RKO (cell line): Measurements from ENCODE around the gene POLR2E.

ENCODE experiments used
- DNase-seq: peaks from one replicate; pipeline ENCODE4 v3.0.0-alpha.2; 2016; ENCODE audit warnings: low spot score

Gene POLR2E

DNA sequence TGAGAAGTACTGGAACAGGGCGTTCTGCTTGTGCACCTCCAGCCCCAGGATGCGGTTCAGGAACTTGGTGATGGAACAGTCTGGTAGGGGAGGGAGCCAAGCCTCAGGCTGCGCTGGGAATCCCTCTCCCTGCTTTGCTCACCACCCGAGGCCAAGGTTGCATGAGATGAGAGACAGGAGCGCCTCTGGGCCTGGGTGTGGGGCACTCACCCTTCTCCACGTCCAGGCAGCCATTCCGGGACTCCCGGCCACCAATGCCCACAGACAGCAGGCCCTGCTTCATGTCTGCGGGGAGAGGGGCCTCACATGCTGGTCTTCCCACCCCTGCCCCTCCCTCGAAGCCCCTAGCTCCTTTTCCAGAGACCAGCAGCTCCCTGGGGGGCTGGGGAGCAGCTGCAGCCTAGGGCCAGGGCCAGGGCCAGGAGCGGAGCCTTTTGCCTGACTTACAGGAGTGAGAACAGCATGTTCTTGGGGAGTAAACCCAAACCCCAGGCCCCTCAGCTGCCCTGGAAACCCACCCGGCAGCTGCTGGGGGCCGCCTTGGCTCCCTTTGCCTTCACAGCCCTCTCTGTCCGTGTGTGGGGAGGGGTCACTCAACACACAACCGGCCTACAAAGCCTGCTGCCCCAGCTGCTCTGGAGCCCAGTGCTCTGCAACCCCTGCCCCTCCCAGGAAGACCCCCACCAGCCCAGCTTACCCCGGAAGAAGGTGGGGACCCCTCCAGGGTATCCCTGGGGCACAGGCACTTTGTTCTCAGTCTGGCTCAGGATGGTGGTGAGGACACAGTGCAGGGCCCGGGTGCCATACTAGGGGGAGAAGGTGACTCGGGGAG is 15.8 kb upstream of the POLR2E start:
- DNase-seq: peak; percentile 34

DNA sequence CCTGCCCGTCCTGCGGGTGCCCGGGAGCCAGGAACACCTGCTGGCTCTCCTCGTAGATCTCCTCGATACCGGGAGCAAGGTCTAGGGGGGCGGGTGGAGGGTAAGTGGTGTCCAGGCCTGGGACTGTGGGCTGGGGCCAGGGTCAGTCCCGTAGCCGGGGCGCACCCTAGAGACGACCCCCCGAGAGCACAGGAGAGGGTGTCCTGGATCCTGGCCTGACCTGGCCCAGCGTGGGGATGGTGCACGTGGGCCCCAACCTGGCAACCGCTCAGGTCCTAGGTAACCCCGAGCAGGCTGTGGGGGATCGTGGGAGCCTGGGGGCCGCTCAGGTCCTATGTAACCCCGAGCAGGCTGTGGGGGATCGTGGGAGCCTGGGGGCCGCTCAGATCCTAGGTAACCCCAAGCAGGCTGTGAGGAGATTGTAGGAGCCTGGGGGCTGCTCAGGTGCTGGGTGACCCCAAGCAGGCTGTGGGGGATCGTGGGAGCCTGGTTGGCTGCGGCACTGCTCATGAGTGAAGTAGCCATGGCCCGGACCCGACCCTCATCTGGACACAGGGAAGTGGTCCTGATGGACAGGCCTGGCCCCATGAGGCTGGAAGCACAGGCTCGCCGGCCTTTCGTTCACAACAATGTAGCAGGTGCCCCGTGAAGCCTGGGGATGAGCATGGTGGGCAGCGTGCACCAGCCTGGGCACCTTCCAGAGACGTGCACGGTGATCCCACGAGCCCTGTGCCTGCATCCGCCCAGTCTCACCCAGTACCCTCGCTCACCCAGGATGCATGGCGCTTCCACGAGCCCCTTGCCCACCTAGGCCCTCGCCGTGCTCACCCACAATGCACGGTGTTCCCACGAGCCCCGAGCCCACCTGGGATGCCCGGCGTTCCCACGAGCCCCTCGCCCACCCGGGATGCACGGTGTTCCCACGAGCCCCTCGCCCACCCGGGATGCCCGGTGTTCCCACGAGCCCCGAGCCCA is 14.8 kb upstream of the POLR2E start:
- DNase-seq: no peak

DNA sequence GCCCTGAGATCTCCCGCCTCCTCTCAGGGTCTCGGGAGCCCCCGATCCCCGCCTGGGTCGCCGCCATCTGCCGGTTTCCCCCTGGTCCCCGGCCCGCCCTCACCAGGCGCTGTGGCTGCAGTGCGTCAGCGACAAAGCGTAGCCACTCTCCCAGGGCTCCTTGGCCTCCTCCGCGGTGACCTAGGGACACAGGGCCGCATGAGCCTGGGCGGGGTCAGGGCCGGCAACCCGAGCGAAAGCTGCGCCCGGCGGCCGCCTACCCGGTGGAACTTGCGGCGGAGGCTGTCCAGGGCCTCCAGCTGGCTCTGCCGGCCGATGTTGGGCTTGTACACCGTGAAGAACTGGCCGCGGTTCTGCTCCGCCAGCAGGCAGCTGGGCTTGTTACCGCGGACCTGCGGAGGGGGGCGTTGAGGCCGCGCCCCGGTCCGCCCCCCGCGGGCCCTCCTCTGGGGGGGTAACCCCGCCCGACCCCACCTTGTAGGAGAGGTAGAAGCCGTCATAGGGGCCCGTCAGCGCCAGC is 13.9 kb upstream of the POLR2E start:
- no peak for DNase-seq

DNA sequence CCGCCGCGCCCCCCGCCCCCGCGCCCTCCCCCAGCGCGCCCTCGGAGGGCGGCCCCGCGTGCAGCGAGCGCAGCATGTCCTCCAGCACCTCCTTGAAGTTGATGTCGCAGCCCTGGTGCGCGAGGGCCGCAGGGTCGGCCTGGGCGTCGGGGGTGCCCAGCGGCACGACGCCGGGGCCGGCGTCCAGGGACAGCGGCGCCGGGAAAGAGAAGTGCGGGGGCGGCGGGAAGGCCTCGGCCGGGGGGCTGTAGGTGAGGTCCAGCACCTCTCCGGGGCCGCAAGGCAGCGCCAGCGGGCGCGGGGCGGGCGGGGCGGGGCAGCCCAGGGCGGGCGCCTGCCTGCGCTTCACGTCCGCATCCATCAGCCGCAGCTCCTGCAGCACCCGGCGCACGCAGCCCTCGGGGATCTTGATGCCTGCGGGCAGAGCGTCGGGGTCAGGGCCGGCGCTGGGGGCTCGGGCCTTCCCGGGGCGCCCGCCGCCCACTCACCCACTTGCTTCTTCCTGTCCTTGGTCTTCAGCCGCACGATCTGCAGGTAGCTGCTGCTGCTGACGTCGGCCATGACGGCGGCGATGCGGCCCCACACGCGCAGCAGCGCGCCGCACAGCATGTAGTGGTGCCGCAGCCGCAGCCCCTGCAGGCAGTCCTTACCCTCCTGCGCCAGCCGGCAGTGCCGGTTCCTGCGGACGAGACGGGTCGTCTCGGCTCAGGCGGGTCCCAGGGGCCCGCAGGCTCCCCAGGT is 13.3 kb upstream of the POLR2E start:
- DNase-seq: no peak

DNA sequence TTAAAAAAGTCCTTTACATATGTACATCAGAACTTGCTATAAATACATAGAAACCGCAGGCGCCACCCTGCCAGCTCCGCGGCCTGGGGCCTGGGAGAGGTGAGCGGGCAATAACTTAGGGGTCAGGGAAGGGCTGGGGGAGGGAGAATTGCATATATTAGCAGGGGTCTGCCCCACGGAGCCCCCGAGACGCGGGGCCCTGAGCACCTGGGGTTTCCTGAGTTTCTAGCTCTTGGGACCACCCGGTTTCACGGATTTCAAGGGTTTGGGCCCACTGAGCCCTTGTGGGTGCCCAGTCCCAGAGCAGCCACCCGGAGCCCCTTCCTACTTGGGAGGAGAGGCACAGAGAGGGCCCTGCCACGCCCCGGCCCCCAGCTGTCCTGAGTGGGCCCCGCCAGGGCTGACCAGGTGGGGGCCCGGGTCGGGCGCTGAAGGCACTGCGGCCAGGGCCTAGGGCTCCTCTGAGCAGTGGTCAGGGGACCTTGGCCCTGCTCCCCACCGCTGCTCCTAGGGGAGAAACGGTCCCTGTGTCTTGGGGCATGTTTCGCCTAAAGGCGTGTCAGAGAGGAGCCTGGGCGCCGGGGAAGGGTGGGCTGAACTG is 12.6 kb upstream of the POLR2E start:
- DNase-seq: no peak

DNA sequence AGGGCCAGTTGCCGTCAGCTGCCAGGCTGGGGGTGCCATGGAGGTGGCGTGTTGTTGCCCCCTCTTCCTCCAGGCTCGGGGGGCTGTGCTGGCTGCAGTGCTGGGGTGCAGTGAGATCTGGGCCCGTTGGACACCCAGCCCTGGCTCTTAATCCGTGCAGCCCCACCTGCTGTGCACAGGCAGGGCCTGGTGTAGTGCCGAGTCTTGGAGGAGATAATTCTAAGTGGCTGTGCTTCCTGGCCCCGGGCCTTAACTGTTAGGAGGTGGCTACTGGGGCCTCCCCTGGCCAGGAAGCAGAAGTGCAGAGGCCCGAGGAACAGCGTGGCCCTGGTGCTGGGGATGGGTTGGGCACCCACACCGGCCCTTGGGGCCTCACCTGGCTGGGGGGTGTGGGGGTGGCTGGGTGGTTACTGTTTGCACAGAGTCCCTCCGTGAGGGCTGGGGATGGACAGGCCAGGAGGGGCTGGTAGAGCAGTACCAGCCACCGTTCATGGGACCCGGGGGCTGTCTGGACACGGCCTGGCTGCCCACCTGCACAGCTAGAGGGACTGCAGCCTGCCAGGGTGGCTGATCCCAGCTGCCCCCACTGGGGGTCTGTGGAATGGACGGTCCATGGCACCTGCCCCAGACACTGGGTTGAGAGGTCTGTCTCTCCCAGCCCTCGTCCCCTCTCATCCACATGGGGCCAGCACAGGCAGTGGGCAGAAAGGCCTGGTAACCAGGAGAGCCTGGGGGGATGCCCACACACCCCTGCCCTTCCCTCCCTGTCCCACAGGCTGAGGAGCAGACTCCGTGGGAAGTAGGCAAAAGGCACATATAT is 11.9 kb upstream of the POLR2E start:
- DNase-seq: peak; percentile 79

DNA sequence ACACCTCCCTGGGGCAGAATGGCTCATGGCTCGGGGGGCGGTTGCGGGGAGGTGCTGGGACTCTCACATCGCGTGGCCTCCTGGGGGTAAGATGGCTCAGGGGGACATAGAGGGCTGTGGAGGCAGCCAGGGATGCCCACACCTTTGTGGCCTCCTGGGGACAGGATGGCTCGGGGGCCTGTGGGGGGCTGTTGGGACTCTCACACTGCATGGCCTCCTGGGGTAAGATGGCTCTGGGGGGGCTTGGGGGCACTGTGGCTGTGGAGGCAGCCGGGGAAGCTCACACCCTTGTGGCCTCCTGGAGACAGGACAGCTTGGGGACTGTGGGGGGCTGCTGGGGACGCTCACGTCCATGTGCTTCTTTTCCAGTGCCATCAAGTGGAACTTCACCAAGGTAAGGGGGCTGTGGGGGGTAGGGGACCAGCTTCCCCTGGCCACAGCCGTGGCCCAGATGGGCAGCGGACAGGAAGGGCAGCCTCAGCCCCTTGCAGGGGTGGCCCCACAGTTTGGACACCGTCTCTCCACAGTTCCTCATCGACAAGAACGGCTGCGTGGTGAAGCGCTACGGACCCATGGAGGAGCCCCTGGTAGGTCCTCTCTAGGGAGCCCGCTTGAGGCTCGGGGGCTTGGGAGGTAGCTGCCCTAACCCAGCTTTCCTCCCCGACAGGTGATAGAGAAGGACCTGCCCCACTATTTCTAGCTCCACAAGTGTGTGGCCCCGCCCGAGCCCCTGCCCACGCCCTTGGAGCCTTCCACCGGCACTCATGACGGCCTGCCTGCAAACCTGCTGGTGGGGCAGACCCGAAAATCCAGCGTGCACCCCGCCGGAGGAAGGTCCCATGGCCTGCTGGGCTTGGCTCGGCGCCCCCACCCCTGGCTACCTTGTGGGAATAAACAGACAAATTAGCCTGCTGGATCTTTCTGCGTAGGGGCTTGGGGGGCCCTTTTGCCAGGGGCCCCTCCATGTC is 11.0 kb upstream of the POLR2E start:
- no peak for DNase-seq

DNA sequence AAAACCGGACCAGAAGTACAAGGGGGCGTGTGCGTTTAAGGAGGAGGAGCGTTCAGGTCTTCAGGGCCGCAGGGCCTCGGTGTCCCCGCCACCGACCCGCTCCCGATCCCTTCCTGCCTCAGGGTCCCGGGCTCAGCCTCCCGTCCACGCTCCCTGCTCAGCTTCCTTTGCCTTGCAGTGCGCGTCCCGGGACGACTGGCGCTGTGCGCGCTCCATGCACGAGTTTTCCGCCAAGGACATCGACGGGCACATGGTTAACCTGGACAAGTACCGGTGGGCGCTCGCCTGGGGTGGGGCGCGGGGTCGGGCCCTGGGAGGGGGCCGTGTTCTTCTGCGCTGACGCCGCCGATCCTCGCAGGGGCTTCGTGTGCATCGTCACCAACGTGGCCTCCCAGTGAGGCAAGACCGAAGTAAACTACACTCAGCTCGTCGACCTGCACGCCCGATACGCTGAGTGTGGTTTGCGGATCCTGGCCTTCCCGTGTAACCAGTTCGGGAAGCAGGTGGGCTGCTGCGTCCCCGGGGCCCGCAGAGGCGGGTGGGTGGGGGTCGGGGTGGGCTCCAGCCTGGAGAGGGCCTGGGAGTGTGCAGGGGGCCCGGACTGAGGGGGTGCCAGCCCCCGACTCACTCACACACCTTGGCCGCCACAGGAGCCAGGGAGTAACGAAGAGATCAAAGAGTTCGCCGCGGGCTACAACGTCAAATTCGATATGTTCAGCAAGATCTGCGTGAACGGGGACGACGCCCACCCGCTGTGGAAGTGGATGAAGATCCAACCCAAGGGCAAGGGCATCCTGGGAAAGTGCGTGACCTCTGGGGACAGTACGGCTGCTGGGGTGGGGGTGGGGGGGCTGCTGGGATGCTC is 10.1 kb upstream of the POLR2E start:
- DNase-seq: peak; percentile 63

DNA sequence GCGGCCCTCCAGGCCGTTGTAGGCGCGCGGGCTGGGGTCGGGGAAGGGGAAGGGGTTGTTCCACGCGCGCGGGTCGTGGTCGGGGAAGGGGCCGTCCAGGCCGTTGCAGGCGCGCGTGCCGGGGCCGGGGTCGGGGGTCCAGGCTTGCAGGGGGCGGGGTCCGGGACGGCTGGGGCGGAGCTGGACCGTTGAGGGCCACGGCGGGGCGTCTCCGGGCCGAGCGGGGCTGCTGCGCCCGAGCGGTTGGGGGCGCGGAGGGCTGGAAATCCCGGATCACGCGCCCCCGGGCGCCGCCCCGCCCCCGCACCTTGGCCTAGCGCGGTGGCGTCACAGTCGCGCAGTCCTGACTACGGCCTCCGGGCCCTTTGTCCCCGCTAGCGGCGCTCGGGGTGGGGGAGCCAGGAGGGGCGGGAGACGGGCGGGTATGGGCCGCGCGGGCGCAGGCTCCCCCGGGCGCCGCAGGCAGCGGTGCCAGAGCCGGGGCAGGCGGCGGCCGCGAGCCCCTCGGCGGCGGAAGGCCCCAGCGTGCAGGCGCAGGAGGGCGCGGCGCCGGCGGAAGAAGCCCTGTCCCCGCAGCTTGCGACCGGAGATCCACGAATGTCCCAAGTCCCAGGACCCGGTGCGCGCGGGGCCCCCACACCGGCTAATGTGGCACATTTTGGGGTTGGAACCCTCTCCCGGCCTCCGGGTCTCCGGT is 9.3 kb upstream of the POLR2E start:
- DNase-seq: peak; percentile 88

DNA sequence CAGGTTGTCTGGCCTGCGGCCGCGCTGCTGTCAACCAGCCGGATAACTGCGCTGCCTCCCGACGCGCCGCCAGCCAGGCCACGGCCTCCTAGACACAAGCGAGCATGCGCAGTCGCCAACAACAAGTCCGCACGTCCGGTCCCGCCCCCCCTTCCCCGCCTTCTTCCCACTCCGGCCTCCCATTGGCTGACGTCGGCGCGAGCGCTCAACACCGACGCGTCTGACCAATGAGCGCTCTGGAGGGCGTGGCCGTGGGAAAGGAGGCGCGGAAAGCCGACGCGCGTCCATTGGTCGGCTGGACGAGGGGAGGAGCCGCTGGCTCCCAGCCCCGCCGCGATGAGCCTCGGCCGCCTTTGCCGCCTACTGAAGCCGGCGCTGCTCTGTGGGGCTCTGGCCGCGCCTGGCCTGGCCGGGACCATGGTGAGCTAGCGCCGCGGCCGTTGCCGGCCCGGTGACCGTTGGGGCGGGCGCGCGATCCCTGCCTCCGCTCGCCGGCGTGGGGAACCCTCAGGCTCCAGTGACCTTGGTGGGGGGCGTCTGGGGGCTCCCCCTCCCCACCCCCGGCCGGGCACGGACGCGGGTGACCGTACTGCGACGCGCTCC is 8.6 kb upstream of the POLR2E start, which contains the start of gene GPX4:
Gene GPX4 (plus strand): TSS at position 287 of the 603 bp plus-strand sequence. CDS start 50 bp downstream, at position 337.
- peak; percentile 98 for DNase-seq

DNA sequence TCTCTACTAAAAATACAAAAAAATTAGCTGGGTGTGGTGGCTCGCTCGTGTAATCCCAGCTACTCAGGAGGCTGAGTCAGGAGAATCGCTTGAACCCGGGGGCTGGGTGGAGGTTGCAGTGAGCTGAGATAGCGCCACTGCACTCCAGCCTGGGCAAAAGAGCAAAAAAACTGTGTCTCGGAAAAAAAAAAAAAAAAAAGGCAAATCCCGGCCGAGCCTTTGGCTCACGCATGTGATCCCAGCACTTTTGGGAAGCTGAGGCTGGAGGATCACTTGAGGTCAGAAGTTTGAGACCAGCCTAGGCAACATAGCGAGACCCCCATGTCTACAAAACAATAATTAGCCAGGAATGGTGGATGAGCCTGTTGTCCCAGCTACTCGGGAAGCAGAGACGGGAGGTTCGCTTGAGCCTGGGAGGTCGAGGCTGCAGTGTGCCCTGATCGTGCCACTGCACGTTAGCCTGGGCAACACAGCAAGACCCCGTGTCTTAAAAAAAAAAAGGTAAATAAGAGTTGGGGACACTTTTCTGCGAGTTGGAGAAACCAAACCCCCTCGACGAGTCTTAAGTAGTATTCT is 8.0 kb upstream of the POLR2E start:
- no peak for DNase-seq

DNA sequence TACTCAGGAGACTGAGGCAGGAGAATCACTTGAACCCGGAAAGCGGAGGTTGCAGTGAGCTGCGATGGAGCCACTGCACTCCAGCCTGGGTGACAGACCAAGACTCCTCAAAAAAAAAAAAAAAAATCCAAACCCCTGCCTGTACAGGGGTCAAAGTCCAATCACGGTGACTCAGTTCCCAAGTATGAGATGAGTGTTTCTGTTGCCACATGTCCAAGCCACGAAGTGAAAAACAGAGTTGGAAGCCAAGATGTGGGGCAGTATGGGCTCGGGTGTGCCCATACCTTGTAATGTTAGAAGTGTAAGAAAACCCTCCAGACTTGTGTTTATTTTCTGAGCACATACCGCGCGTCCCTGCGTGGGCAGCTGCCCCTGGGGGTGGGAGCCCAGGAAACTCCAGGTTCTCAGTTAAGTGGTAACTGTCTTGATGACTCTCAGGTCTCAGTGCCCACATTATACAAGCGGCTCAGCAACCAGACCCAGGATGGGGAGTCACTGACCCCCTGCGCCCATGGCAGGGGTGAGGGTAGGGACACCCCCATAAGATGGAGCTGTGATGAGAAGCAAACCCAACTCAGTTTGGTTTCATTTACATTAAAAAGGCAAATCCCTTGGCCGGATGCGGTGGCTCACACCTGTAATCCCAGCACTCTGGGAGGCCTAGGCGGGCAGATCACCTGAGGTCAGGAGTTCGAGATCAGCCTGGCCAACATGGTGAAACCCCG is 7.4 kb upstream of the POLR2E start:
- peak; percentile 98 for DNase-seq

DNA sequence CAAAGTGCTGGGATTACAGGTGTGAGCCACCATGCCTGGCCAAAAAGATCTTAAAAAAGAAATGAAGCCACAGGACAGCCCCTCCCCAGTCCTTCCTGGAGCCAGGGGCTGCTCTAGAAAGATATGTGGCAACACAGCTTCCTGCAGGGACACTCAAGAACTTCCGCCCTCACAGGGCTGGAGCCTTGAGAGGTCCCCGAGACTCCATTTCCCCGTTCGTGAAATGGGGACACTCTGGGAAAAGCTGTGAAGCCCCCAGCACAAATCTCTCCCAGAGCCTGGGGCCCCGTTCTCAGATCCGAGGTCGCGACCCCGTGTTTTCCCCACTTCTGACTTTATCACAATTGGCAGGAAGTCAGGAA is 6.1 kb upstream of the POLR2E start:
- no peak for DNase-seq

DNA sequence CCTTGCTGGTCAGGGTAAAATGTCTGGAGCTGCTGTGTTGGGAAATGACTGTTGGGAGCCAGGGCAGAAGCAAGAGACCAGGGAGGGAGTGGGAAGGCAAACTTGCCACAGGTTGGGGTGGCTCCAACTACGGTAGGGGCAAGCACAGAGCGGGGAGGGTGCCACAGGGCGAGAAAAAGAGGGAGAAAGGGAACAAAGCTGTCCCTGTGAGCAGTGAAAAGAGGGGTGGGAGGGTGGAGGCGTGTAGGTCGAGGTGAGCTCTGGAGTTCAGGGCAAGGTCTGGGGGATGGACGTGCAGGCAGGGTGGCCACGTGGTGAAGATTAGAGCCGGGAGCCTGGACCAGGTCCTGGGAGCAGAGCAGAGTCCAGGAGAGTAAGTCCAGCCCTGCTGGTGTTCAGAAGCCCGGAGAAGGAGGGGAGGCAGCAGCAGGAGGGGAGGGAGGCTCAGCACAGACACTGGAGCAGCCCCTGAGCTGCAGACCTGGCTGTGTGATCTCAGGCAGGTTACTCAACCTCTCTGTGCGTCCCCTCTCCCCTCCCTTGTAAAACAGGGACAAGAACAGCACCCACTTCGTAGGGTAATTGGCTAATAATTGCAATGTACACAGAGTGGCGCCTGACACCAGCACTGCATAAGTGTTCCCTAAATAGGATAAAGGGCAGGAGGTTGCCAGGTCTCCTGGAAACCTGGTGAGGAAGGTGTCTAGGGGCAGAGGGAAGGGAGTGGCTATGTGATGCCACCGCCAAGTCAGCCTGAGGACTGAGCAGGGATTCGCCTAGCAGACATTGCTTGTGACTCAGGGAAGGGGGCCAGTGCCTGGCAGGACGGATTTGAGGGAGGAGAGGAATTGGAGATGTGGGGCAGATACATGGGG is 3.2 kb upstream of the POLR2E start:
- no peak for DNase-seq

DNA sequence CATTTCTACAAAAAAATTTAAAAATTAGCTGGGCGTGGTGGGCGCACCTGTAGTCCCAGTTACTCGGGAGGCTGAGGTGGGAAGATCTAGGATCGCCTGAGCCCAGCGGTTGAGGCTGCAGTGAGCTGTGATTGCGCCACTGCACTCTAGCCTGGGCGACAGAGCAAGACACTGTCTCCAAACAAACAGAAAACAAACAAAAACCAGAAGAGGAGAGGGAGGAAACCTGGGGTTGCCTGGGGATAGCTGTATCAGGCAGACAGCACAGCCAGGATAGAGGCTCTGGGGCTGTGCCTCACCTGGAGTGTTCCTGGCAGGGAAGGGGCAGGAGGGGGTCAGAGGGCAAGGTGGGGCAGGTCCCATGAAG is 2.6 kb upstream of the POLR2E start:
- no peak for DNase-seq

DNA sequence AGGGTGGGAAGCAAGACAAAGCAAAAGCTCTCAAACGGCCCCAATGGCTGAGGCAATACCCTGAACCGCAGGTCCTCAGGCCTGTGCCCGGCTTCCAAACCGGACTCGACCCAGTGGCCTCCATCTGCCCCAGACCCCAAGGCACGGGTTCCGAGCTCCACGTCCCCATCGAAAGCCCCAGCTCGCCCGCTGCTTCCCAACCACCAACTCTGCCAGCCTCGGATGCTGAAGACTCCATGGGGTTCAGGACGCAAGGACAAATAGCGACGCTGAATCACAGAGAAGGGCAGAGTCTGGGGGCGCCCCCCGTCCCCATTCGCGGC is 559 bp downstream of the POLR2E start:
- no peak for DNase-seq
